ENCODE data around the gene TEX51. TPM values are rescaled to one million over a fixed set of nuclear protein-coding genes. Genes with fewer than 3 reads are reported as not detected.

The TEX51 gene
- total RNA-seq, 1 experiment from 2014 or later = not detected

- Histone ChIP-seq H4K20me1 (ENCODE audit: insufficient read depth) (no peaks in the 10 kb centered on the region), H3K79me2 (ENCODE audit: insufficient read depth, low read length) (no peaks in the 10 kb centered on the region), H3K27me3 (ENCODE audit: insufficient read depth, low read length) (no peaks in the 10 kb centered on the region), H3K4me3 (replicated peaks in 1 of 2; ENCODE audit: low read depth in 1 of 2, low read length in 2 of 2) (peak overlapping the region; percentile 35 to 41), H3K4me1 (ENCODE audit: control insufficient read depth in 1 of 2, insufficient read depth in 2 of 2, low read length in 2 of 2) (peaks cover 0 to 13% of the 10 kb centered on the region in 2 experiments; a peak in 3 of 4 replicates), H3K4me2 (ENCODE audit: low read length) (peak overlapping the region; percentile 88), H3K9me3 (ENCODE audit: control insufficient read depth in 1 of 2, insufficient read depth in 1 of 2, low read depth in 1 of 2, low read length in 2 of 2) (no peaks in the 10 kb centered on the region), H2AFZ (ENCODE audit: low read depth, low read length, poor library complexity, severe bottlenecking) (peak overlapping the region; percentile 95), H3K9ac (ENCODE audit: low read length) (peak overlapping the region; percentile 20; the same call in 1 of the 2 replicates), H3K9me2 (ENCODE audit: insufficient read depth) (no peaks in the 10 kb centered on the region), H3K27ac (ENCODE audit: low read depth, low read length) (no peak overlapping the region; the same call in 1 of the 2 replicates), H3K36me3 (ENCODE audit: control insufficient read depth in 1 of 2, insufficient read depth in 2 of 2, low read length in 2 of 2) (no peaks in the 10 kb centered on the region)
- peak; percentile 42 for DNase-seq (ENCODE audit: low read depth, low spot score)
- ChIA-PET RAD21 (ENCODE audit: low non-redundant PET in 1 of 2, low total read pairs in 2 of 2, uncharacterized antibody in 2 of 2, unreplicated experiment in 2 of 2) (interaction anchor here in 1 of 2 experiments (0.6 kb wide), 1 partner anchor 163 kb away, joined by 4 read pairs; no protein-coding TSS in a partner anchor), CTCF (interaction anchor here (0.6 to 1.2 kb wide), 6 partner anchors 13 to 358 kb away, joined by 3 to 6 read pairs (median 4); no protein-coding TSS in a partner anchor), POLR2A (no interaction called here)
- BruUV-seq (replicated peaks) = no TSS peak
- intact Hi-C loops (cut with micrococcal nuclease) = no loop called here
- ATAC-seq = peak; percentile 97
- no peak for TF ChIP-seq CBX3 (IDR thresholded peaks at IDR 0.05; ENCODE audit: low read depth)
- no peak for TF ChIP-seq SP1 (IDR thresholded peaks at IDR 0.05; ENCODE audit: low read depth)
- TF ChIP-seq ZNF274 (IDR thresholded peaks at IDR 0.05; ENCODE audit: low read depth, low read length) = no peak
- TF ChIP-seq CTCF (IDR thresholded peaks at IDR 0.05 in 2 of 3, conservative IDR thresholded peaks at IDR 0.05 in 1 of 3; ENCODE audit: borderline replicate concordance in 1 of 3, insufficient read depth in 1 of 3, low read depth in 2 of 3, low read length in 2 of 3) = peak; percentile 39 to 94 (median 83); a peak in 4 of 6 replicates
- no peak for TF ChIP-seq ELF1 (IDR thresholded peaks at IDR 0.05; ENCODE audit: borderline replicate concordance, low read depth)
- TF ChIP-seq REST (IDR thresholded peaks at IDR 0.05; ENCODE audit: low read depth) = no peak
- TF ChIP-seq RAD21 (IDR thresholded peaks at IDR 0.05; ENCODE audit: low read depth) = peak; percentile 44; the same call in 1 of the 2 replicates
- no peak for TF ChIP-seq EZH2 (IDR thresholded peaks at IDR 0.05)
- no peak for TF ChIP-seq MAX (IDR thresholded peaks at IDR 0.05)
- no peak for TF ChIP-seq ZFX (IDR thresholded peaks at IDR 0.05)
- no peak for TF ChIP-seq EZH2phosphoT487 (IDR thresholded peaks at IDR 0.05; ENCODE audit: borderline replicate concordance)
- TF ChIP-seq ATF3 (IDR thresholded peaks at IDR 0.05) = no peak
- TF ChIP-seq POLR2AphosphoS5 (IDR thresholded peaks at IDR 0.05; ENCODE audit: low read depth, low read length) = peak; percentile 29; the same call in 1 of the 2 replicates
- no peak for TF ChIP-seq SIN3A (IDR thresholded peaks at IDR 0.05; ENCODE audit: low read depth)
- peak; percentile 22 for TF ChIP-seq YY1 (IDR thresholded peaks at IDR 0.05; ENCODE audit: extremely low read depth, insufficient replicate concordance, low read depth, low read length)
- no peak for TF ChIP-seq FOSL1 (IDR thresholded peaks at IDR 0.05; ENCODE audit: low read depth)
- TF ChIP-seq JUND (IDR thresholded peaks at IDR 0.05) = no peak
- TF ChIP-seq SRF (IDR thresholded peaks at IDR 0.05; ENCODE audit: low read depth) = no peak
- TF ChIP-seq ZBTB33 (IDR thresholded peaks at IDR 0.05; ENCODE audit: extremely low read depth, insufficient replicate concordance, low read length) = no peak
Observed at GRCh38 chr2:126886211-126886915, 12.3 kb upstream of the TEX51 start.

Measured in HCT116 (cell line).